Adipocyte (in vitro differentiated cells): ENCODE data around the gene VCX2.
"Not testable (repeated sequence)": the region's sequence is repeated elsewhere in the genome, so short reads cannot be mapped to it uniquely, and the experiment has no call there.

Experiments
- DNase-seq: peaks from one replicate; pipeline ENCODE4 v3.0.0-alpha.2; 2015; ENCODE audit warnings: low read depth
- H3K27me3 ChIP-seq: replicated peaks from 2 replicates; pipeline ENCODE4 v1.7.0; 2013; ENCODE audit warnings: mild to moderate bottlenecking, low read length, moderate library complexity; ENCODE audit not compliant: control insufficient read depth, insufficient read depth
- H3K36me3 ChIP-seq: 2 replicates; pipeline ENCODE4 v1.7.0; 2013; ENCODE audit warnings: low read length, mild to moderate bottlenecking, moderate library complexity; ENCODE audit not compliant: control insufficient read depth, insufficient read depth, severe bottlenecking
- H3K4me1 ChIP-seq: 2 replicates; pipeline ENCODE4 v1.7.0; 2013; ENCODE audit warnings: mild to moderate bottlenecking, low read length, moderate library complexity; ENCODE audit not compliant: control insufficient read depth, insufficient read depth
- H3K4me3 ChIP-seq: 2 replicates; pipeline ENCODE4 v1.7.0; 2013; ENCODE audit warnings: mild to moderate bottlenecking, low read length, moderate library complexity
- H3K9ac ChIP-seq: 2 replicates; pipeline ENCODE4 v1.7.0; 2013; ENCODE audit warnings: mild to moderate bottlenecking, low read length, moderate library complexity
- H3K9me3 ChIP-seq: 2 replicates; pipeline ENCODE4 v1.7.0; 2013; ENCODE audit warnings: mild to moderate bottlenecking, low read length, moderate library complexity; ENCODE audit not compliant: control insufficient read depth

VCX2 gene

DNA sequence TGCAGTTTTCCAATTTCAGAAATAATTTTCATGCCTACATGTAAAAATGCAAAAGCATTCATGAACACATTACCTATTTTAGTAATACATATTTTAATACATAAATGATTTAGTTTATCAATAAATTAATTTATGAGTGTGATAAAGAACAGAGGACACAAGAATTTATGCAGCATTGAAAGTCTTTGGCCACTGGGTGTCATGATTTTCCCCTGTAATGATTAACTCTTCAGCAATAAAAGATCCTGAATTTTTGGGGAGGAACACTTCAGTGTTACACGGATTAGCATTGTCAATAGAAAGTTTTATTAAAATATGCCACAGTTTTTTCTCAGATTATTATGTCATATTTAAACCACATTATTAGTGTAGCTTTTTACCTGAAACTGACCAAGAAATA is 8.6 kb upstream of the VCX2 start:
- Histone ChIP-seq H3K9me3 (no peaks in the 10 kb centered on the region), H3K4me3 (no peak overlapping the region), H3K27me3 (no peaks in the 10 kb centered on the region), H3K36me3 (no peaks in the 10 kb centered on the region), H3K9ac (no peak overlapping the region), H3K4me1 (no peaks in the 10 kb centered on the region)
- no peak for DNase-seq

- not testable (repeated sequence) for DNase-seq, H3K4me1 ChIP-seq, H3K9ac ChIP-seq, H3K27me3 ChIP-seq, H3K4me3 ChIP-seq, H3K36me3 ChIP-seq
- peaks cover 18% of the 10 kb centered on the region for H3K9me3 ChIP-seq
Measured at GRCh38 chrX:8154011-8154410, 17.1 kb downstream of the VCX2 start.

DNA sequence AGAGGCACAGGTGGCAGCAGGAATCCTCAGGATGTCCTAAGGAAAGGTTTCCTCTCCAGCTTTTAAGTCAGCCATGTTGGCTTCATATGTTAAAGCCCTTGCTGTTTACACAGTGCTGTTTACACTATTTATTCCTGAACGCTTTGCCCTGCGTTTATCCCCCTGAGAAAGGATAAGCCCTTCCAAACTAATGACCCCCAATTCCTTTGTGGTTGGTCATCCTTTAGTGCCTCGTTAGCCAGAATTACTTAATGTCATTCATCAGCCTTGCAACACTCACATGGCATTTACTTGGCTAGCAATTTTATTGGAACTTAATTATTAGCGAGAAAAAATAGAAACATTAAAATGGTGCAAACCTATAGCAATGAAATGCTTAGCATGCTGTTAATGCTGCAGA is 23.8 kb downstream of the VCX2 start:
- no peak for DNase-seq
- Histone ChIP-seq H3K4me1 (no peaks in the 10 kb centered on the region), H3K9me3 (peaks cover 18% of the 10 kb centered on the region), H3K4me3 (no peak overlapping the region), H3K27me3 (no peaks in the 10 kb centered on the region), H3K9ac (no peak overlapping the region), H3K36me3 (no peaks in the 10 kb centered on the region)

DNA sequence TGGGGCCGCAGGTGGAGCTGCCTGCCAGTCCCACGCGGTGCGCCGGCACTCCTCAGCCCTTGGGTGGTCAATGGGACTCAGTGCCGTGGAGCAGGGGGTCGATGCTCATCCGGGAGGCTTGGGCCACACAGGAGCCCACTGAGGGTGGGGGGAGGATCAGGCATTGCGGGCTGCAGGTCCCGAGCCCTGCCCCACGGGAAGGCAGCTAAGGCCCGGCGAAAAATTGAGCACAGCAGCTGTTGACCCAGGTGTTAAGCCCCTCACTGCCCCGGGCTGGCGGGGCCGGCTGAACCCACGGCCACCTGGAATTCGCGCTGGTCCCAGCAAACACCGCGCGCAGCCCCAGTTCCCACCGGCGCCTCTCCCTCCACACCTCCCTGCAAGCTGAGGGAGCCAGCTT is 26.1 kb downstream of the VCX2 start:
- Histone ChIP-seq H3K4me3 (no peak overlapping the region), H3K9ac (no peak overlapping the region), H3K4me1 (no peaks in the 10 kb centered on the region)

DNA sequence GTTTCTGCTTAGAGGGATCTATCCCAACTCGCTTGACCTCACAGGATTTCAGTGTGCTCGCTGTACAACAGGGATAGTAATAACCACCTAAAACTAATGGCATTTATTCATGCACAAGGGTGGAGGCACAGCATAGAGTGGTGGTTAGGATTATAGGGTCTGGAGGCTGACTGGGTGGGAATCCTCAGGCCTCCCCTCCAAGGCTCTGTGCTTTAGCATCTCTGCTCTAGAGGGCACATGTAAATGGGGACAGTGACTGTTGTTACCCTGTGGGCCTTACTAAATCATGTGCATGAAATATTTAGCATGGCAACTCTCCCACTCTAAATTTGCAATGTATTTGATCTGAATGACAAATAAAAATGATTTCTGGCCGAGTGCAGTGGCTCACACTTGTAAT is 29.2 kb downstream of the VCX2 start:
- Histone ChIP-seq H3K9me3 (no peaks in the 10 kb centered on the region), H3K9ac (no peak overlapping the region), H3K27me3 (no peaks in the 10 kb centered on the region), H3K4me3 (no peak overlapping the region), H3K4me1 (no peaks in the 10 kb centered on the region), H3K36me3 (no peaks in the 10 kb centered on the region)
- DNase-seq = no peak

More for the DNA sequence above, 26.1 kb downstream of the VCX2 start:
- H3K36me3 ChIP-seq = no peaks in the 10 kb centered on the region
- peaks cover 8% of the 10 kb centered on the region for H3K9me3 ChIP-seq
- DNase-seq = no peak
- no peaks in the 10 kb centered on the region for H3K27me3 ChIP-seq

GRCh38 chrX:8140986-8141744 is 29.9 kb downstream of the VCX2 start:
- Histone ChIP-seq H3K27me3 (no peaks in the 10 kb centered on the region), H3K4me3 (no peak overlapping the region), H3K36me3 (no peaks in the 10 kb centered on the region), H3K9ac (no peak overlapping the region), H3K4me1 (no peaks in the 10 kb centered on the region), H3K9me3 (no peaks in the 10 kb centered on the region)
- no peak for DNase-seq

GRCh38 chrX:8139716-8140115 is 31.4 kb downstream of the VCX2 start:
- H3K4me1 ChIP-seq = no peaks in the 10 kb centered on the region
- H3K36me3 ChIP-seq = no peaks in the 10 kb centered on the region
- H3K9ac ChIP-seq = no peak overlapping the region
- no peak overlapping the region for H3K4me3 ChIP-seq
- no peaks in the 10 kb centered on the region for H3K27me3 ChIP-seq
- peak; percentile 19 for DNase-seq
- H3K9me3 ChIP-seq = no peaks in the 10 kb centered on the region

DNA sequence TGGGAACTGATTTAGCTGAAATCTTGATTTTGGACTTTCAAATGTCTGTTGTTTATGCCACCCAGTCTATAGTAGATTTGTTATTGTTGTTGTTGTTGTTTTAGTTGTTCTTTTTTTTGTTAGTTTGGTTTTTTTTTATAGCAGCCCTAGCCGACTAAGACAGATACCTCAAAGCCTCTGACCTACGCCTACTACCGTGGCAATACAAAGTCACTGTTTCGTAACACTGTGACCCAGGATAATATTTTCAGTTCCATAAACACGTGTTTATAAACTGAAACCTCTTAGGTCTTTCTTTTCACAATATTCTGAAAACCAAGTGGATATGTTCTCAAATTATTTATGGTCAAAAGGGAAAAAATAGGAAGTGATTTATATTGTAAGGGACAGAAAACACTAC is 32.8 kb downstream of the VCX2 start:
- Histone ChIP-seq H3K4me1 (no peaks in the 10 kb centered on the region), H3K9ac (no peak overlapping the region), H3K27me3 (no peaks in the 10 kb centered on the region), H3K4me3 (no peak overlapping the region), H3K36me3 (no peaks in the 10 kb centered on the region), H3K9me3 (peaks cover 10% of the 10 kb centered on the region)
- no peak for DNase-seq

- Histone ChIP-seq H3K4me1 (no peaks in the 10 kb centered on the region), H3K9me3 (peaks cover 11% of the 10 kb centered on the region), H3K27me3 (no peaks in the 10 kb centered on the region), H3K4me3 (no peak overlapping the region), H3K36me3 (no peaks in the 10 kb centered on the region), H3K9ac (no peak overlapping the region)
- DNase-seq = no peak
Measured at GRCh38 chrX:8126648-8127047, 44.4 kb downstream of the VCX2 start.

DNA sequence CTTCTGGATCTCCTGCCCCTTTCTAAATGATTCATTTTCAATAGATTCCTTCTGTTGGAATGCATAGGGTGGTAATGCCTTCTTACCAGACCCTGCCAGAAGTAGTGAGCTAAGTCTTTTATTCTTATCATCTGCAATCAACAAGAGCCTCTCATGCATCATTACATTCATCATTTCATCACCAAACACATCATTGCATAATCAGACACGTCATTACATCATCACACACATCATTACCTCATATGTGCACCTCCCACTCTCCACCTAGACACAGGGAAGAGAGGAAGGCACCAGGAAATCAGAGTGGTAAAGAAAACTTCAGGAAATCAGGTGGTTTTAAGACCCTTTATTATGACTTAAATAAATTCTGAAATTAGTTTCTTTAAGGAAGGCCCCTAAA is 45.0 kb downstream of the VCX2 start:
- Histone ChIP-seq H3K4me3 (no peak overlapping the region), H3K9ac (no peak overlapping the region), H3K36me3 (no peaks in the 10 kb centered on the region), H3K4me1 (no peaks in the 10 kb centered on the region), H3K27me3 (no peaks in the 10 kb centered on the region), H3K9me3 (peaks cover 8% of the 10 kb centered on the region)
- no peak for DNase-seq

- Histone ChIP-seq H3K9me3 (peaks cover 8% of the 10 kb centered on the region), H3K9ac (no peak overlapping the region), H3K36me3 (no peaks in the 10 kb centered on the region), H3K4me3 (no peak overlapping the region), H3K4me1 (no peaks in the 10 kb centered on the region), H3K27me3 (no peaks in the 10 kb centered on the region)
- no peak for DNase-seq
Measured at GRCh38 chrX:8125566-8125965, 45.5 kb downstream of the VCX2 start.

DNA sequence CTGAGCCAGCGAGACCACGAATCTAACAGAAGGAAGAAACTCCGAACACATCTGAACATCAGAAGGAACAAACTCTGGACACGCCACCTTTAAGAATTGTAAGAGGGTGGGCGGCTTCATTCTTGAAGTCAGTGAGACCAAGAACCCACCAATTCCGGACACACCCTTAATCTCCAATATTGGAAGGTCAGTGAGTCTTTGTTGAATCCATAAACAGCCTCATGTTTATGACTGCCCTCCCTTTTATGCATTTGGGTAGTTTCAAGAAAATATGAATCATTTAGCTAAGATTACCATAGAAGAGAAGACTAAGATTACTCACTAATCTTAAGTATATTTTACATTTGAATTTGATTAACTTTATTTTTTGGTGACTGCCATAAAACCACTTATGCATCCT is 48.5 kb downstream of the VCX2 start:
- Histone ChIP-seq H3K36me3 (no peaks in the 10 kb centered on the region), H3K4me3 (no peak overlapping the region), H3K27me3 (no peaks in the 10 kb centered on the region), H3K9me3 (peaks cover 3% of the 10 kb centered on the region), H3K9ac (no peak overlapping the region), H3K4me1 (no peaks in the 10 kb centered on the region)
- no peak for DNase-seq
